GM12878 (cell line): ENCODE data around the gene METTL15. TPM values are rescaled to one million over a fixed set of nuclear protein-coding genes. Genes with fewer than 3 reads are reported as not detected.
"Not testable (repeated sequence)": the region's sequence is repeated elsewhere in the genome, so short reads cannot be mapped to it uniquely, and the experiment has no call there.

Source experiments
- ATAC-seq: fragments of 200-7000 bp; cut with Tn5 transposase; 3 replicates; pipeline ENCODE4 v1.9.1; 2020; ENCODE audit warnings: mild to moderate bottlenecking, moderate library complexity
- BruUV-seq: library from RNA; stranded (reverse); fragments of 400-500 nt; replicated peaks from 2 replicates; lab custom pipeline; 2021; lab: Mats Ljungman, UMichigan
- CTCF ChIA-PET: fragments of 300-600 bp; sonication (Branson Sonifier 250); formaldehyde crosslinking; extraction: SDS; loops from one replicate; lab custom pipeline; 2021; ENCODE audit warnings: inconsistent platforms; lab: Yijun Ruan, JAX
- POLR2A ChIA-PET: fragments of 350-600 bp; formaldehyde crosslinking; extraction: SDS; loops from one replicate; lab custom pipeline; 2021; ENCODE audit warnings: inconsistent platforms; lab: Charles Lee
- RAD21 ChIA-PET: fragments of 300-600 bp; sonication (Branson Sonifier 250); formaldehyde crosslinking; loops from one replicate; lab custom pipeline; 2023; ENCODE audit warnings: antibody characterized with exemption; ENCODE audit not compliant: unreplicated experiment; lab: Charles Lee
- SMC1A ChIA-PET: fragments of 300-600 bp; sonication (Branson Sonifier 250); formaldehyde crosslinking; loops from one replicate; lab custom pipeline; 2023; ENCODE audit not compliant: unreplicated experiment, uncharacterized antibody; lab: Charles Lee
- DNase-seq: peaks from one replicate; pipeline ENCODE4 v3.0.0-alpha.2; 2011; ENCODE audit warnings: low read depth, low spot score
- FAIRE-seq: peaks from 3 replicates; lab custom pipeline; 2011; peaks lifted over from hg19 to GRCh38; lab: Jason Lieb, UNC
- H2AFZ ChIP-seq: 2 replicates; pipeline ENCODE4 v1.6.0; 2011; ENCODE audit warnings: low read depth, low read length, control low read depth; ENCODE audit not compliant: control insufficient read depth
- H3K27ac ChIP-seq: 2 replicates; pipeline ENCODE4 v1.5.1; 2011; ENCODE audit warnings: control low read depth; ENCODE audit not compliant: control insufficient read depth, insufficient read depth
- H3K27me3 ChIP-seq, 2 experiments: replicated peaks in 1 of 2; 2 replicates each; pipeline versions ENCODE4 v1.6.0 to v1.6.1; 2011; ENCODE audit warnings: low read length in 1 of 2; ENCODE audit not compliant: control insufficient read depth in 2 of 2, insufficient read depth in 2 of 2
- H3K36me3 ChIP-seq, 2 experiments: 2 replicates each; pipeline ENCODE4 v1.5.1; 2011; ENCODE audit warnings: low read length in 1 of 2; ENCODE audit not compliant: control insufficient read depth in 2 of 2, insufficient read depth in 2 of 2
- H3K4me1 ChIP-seq: 2 replicates; pipeline ENCODE4 v1.6.1; 2011; ENCODE audit warnings: mild to moderate bottlenecking, low read length, moderate library complexity, mixed read lengths; ENCODE audit not compliant: control insufficient read depth, insufficient read depth
- H3K4me2 ChIP-seq: 2 replicates; pipeline ENCODE4 v1.6.0; 2011; ENCODE audit warnings: control low read depth; ENCODE audit not compliant: control insufficient read depth, insufficient read depth
- H3K4me3 ChIP-seq: fragments of 200-600 bp; sonication (generic); 2 replicates; pipeline ENCODE4 v1.5.1; 2016
- H3K79me2 ChIP-seq: 2 replicates; pipeline ENCODE4 v1.6.0; 2011; ENCODE audit warnings: low read length; ENCODE audit not compliant: control insufficient read depth, insufficient read depth
- H3K9ac ChIP-seq: 2 replicates; pipeline ENCODE4 v1.8.0; 2011; ENCODE audit warnings: low read length, control low read depth, mixed read lengths; ENCODE audit not compliant: control insufficient read depth, insufficient read depth
- H3K9me3 ChIP-seq: replicated peaks from 3 replicates; pipeline ENCODE4 v1.5.1; 2011; ENCODE audit warnings: mild to moderate bottlenecking, low read length; ENCODE audit not compliant: control insufficient read depth, insufficient read depth
- H4K20me1 ChIP-seq: 2 replicates; pipeline ENCODE4 v1.6.0; 2011; ENCODE audit not compliant: control insufficient read depth, insufficient read depth
- BACH1 ChIP-seq: fragments of 450-650 bp; IDR thresholded peaks from 2 replicates; pipeline ENCODE4 v1.6.1; 2017; ENCODE audit warnings: mild to moderate bottlenecking, borderline replicate concordance
- CHD4 ChIP-seq: fragments of 200-600 bp; sonication (generic); IDR thresholded peaks from 2 replicates; pipeline ENCODE4 v1.6.1; 2016; ENCODE audit warnings: mild to moderate bottlenecking
- CUX1 ChIP-seq: IDR thresholded peaks from 2 replicates; pipeline ENCODE4 v1.6.1; 2012; ENCODE audit warnings: improper control_type of control experiment, low read depth, low read length; ENCODE audit not compliant: insufficient replicate concordance
- FOXM1 ChIP-seq: IDR thresholded peaks from 2 replicates; pipeline ENCODE4 v1.6.1; 2012; ENCODE audit warnings: low read depth, mild to moderate bottlenecking, inconsistent platforms, low read length, moderate library complexity
- SMARCA5 ChIP-seq: fragments of 450-650 bp; IDR thresholded peaks from 2 replicates; pipeline ENCODE4 v1.6.1; 2017; ENCODE audit warnings: mild to moderate bottlenecking
- TCF3 ChIP-seq: IDR thresholded peaks from 2 replicates; pipeline ENCODE4 v1.6.1; 2012; ENCODE audit warnings: low read depth, mild to moderate bottlenecking, low read length, borderline replicate concordance; ENCODE audit not compliant: insufficient read depth
- ZNF217 ChIP-seq: fragments of 450-650 bp; IDR thresholded peaks from 2 replicates; pipeline ENCODE4 v1.6.1; 2017; ENCODE audit warnings: antibody characterized with exemption, mild to moderate bottlenecking
- WGBS: methylation state at CpG from one replicate; pipeline ENCODE4 v1.1.6; 2016; ENCODE audit warnings: low lambda C conversion rate; ENCODE audit not compliant: insufficient replicate concordance, insufficient coverage; ENCODE audit errors: missing lambda C conversion rate; 5-methylcytosine and 5-hydroxymethylcytosine counted together
- in situ Hi-C: fragments of 300-500 bp; cut with MboI; formaldehyde crosslinking; loops from 9 replicates; pipeline ENCODE4 v1.14.3; 2018; ENCODE audit warnings: mixed read lengths
- intact Hi-C: fragments of 100-400 bp; cut with micrococcal nuclease; formaldehyde crosslinking; loops from one replicate; pipeline ENCODE4 v1.14.2; 2022; ENCODE audit not compliant: unreplicated experiment
- polyA plus RNA-seq, 11 experiments: library from polyadenylated mRNA; depleted of rRNA in 4 of 11; unstranded in 6 of 11; stranded (reverse) in 5 of 11; fragments of >200 nt; fragmentation: Nextera tagmentation in 4 of 11; fragmentation: Illumina TruSeq in 1 of 11; extraction: Ambion mirVana in 4 of 11; extraction: Trizol in 1 of 11; gene quantifications; 1 replicate in 1 of 11; 2 replicates in 10 of 11; pipeline versions ENCODE4 v1.2.1 to v1.2.3, GENCODE V29; 2011 to 2016; ENCODE audit warnings: inconsistent platforms in 2 of 11, missing spikeins in 2 of 11, low read depth in 1 of 11
- total RNA-seq, 4 experiments: library from RNA; depleted of rRNA in 3 of 4; stranded (reverse); fragments of >200 nt in 3 of 4; fragmentation: Illumina TruSeq in 1 of 4; extraction: Trizol in 1 of 4; gene quantifications; 2 replicates each; pipeline versions ENCODE4 v1.2.1 to v1.2.3, GENCODE V29; 2013 to 2021
- TF ChIP-seq, protein P1 (sequence below): fragments of 450-650 bp; IDR thresholded peaks from 2 replicates; pipeline ENCODE4 v1.6.1; 2017; ENCODE audit warnings: low read depth, mild to moderate bottlenecking, moderate library complexity

METTL15 gene
- total and polyA plus RNA-seq, 10 of the 15 experiments (the other 5 are each of a cell fraction or from before 2014, with no cell fraction given), result 7.9 to 16.9 (median 14.4) TPM

DNA sequence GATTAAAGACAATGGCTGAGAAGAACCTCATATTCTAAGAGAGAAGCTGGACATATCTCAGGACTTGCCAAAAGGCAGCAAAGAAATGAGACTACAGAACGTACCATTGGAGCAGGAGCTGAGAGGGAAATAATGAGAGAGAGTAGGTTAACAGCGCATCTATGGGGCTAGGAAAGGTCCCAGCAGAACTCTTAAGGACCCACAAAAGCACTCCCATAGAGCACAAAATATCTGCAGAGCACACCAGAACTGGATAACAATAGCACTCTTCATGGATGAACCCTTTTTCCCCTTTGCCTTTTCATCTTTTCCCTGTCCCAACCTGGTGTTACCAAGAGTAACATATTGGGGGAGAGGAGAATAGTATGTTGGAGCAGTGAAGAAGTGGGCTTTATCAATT, 245.8 kb downstream of the METTL15 start (continued):
- TF ChIP-seq, protein P1, sequence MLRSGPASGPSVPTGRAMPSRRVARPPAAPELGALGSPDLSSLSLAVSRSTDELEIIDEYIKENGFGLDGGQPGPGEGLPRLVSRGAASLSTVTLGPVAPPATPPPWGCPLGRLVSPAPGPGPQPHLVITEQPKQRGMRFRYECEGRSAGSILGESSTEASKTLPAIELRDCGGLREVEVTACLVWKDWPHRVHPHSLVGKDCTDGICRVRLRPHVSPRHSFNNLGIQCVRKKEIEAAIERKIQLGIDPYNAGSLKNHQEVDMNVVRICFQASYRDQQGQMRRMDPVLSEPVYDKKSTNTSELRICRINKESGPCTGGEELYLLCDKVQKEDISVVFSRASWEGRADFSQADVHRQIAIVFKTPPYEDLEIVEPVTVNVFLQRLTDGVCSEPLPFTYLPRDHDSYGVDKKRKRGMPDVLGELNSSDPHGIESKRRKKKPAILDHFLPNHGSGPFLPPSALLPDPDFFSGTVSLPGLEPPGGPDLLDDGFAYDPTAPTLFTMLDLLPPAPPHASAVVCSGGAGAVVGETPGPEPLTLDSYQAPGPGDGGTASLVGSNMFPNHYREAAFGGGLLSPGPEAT, result no peak
- no peak for TF ChIP-seq SMARCA5

- no peaks in the 10 kb centered on the region for H3K79me2 ChIP-seq
- no peak overlapping the region for H3K4me3 ChIP-seq
- H3K4me2 ChIP-seq, result no peak overlapping the region
- H3K36me3 ChIP-seq, result no peaks in the 10 kb centered on the region
- FAIRE-seq, result no peak
- no peak for ATAC-seq
- no peak overlapping the region for H2AFZ ChIP-seq
- H3K27me3 ChIP-seq, result no peaks in the 10 kb centered on the region
- CTCF ChIA-PET, result interaction anchor here (0.7 kb wide), 1 partner anchor 132 kb away, joined by 4 read pairs; no protein-coding TSS in a partner anchor
- no TSS peak for BruUV-seq
- no peaks in the 10 kb centered on the region for H3K4me1 ChIP-seq
- no peaks in the 10 kb centered on the region for H4K20me1 ChIP-seq
- in situ Hi-C loops (no loop called here), intact Hi-C loops (no loop called here)
- WGBS, result 52% methylated on average over 2 of the region's 2 CpGs
- DNase-seq, result no peak
- SMC1A ChIA-PET, result no interaction called here
- no peak for TF ChIP-seq CHD4
- no peak for TF ChIP-seq CUX1
- no peak for TF ChIP-seq ZNF217
- TF ChIP-seq FOXM1, result no peak
- no peak for TF ChIP-seq TCF3
- no peak for TF ChIP-seq BACH1
- POLR2A ChIA-PET, result no interaction called here
- H3K9me3 ChIP-seq, result no peaks in the 10 kb centered on the region
- no peak overlapping the region for H3K9ac ChIP-seq
- RAD21 ChIA-PET, result no interaction called here
- no peak overlapping the region for H3K27ac ChIP-seq
Measured at GRCh38 chr11:28366549-28367346, 258.6 kb downstream of the METTL15 start.

DNA sequence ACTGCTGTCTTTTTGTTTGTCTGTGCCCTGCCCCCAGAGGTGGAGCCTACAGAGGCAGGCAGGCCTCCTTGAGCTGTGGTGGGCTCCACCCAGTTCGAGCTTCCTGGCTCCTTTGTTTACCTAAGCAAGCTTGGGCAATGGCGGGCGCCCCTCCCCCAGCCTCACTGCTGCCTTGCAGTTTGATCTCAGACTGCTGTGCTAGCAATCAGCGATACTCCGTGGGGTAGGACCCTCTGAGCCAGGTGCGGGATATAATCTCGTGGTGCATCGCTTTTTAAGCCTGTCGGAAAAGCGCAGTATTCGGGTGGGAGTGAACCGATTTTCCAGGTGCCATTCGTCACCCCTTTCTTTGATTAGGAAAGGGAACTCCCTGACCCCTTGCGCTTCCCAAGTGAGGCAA, 269.9 kb downstream of the METTL15 start:
- ATAC-seq, intact Hi-C loops, H3K79me2 ChIP-seq: not testable (repeated sequence)

More for the DNA sequence above, 269.9 kb downstream of the METTL15 start:
- DNase-seq, H3K27me3 ChIP-seq, H3K4me3 ChIP-seq, SMC1A ChIA-PET, H4K20me1 ChIP-seq, H3K36me3 ChIP-seq, RAD21 ChIA-PET, H3K9ac ChIP-seq, H3K4me1 ChIP-seq, FAIRE-seq, BruUV-seq, POLR2A ChIA-PET, in situ Hi-C loops, H2AFZ ChIP-seq, H3K27ac ChIP-seq, CTCF ChIA-PET, H3K9me3 ChIP-seq, H3K4me2 ChIP-seq: not testable (repeated sequence)
- 71% methylated on average over 14 of the region's 14 CpGs for WGBS
